ENCODE measurements around the gene SKA2. TPM values are rescaled to one million over a fixed set of nuclear protein-coding genes. Genes with fewer than 3 reads are reported as not detected.
A peak's percentile ranks its signal among the peaks of the same experiment; 100 is the strongest.

The SKA2 gene
- total RNA-seq, 1 experiment from 2014 or later: 119 TPM

GRCh38 chr17:59152925-59153324 lies 2.1 kb downstream of the SKA2 start:
- Mint-ChIP-seq H3K9me3 (ENCODE audit: unreplicated experiment) (no peaks in the 10 kb centered on the region), H3K27ac (ENCODE audit: unreplicated experiment) (no peak overlapping the region), H3K36me3 (ENCODE audit: insufficient read depth, unreplicated experiment) (no peaks in the 10 kb centered on the region), H3K4me1 (ENCODE audit: low read depth, unreplicated experiment) (peaks cover 20% of the 10 kb centered on the region), H3K4me3 (ENCODE audit: unreplicated experiment) (no peak overlapping the region), H3K27me3 (ENCODE audit: insufficient read depth, unreplicated experiment) (no peaks in the 10 kb centered on the region)
- BruUV-seq (replicated peaks): no TSS peak
- H3K9me3 ChIP-seq: no peaks in the 10 kb centered on the region
- TF ChIP-seq CTCF (IDR thresholded peaks at IDR 0.05; ENCODE audit: insufficient read depth in 1 of 2, low read depth in 1 of 2, low read length in 1 of 2, severe bottlenecking in 1 of 2, unreplicated experiment in 1 of 2): no peak
- DNase-seq: no peak
- ChIA-PET CTCF (no interaction called here), POLR2A (no interaction called here)
- intact Hi-C loops (cut with micrococcal nuclease; ENCODE audit: unreplicated experiment): no loop called here
- H3K27me3 ChIP-seq (replicated peaks; ENCODE audit: control insufficient read depth, insufficient read depth, low read length): no peaks in the 10 kb centered on the region
- peak overlapping the region; percentile 81 for H3K4me3 ChIP-seq (ENCODE audit: low read depth, low read length)
- no peaks in the 10 kb centered on the region for H3K36me3 ChIP-seq (ENCODE audit: control insufficient read depth, insufficient read depth, low read length)
- peaks cover 20% of the 10 kb centered on the region for H3K4me1 ChIP-seq

GRCh38 chr17:59151591-59151990 lies 3.4 kb downstream of the SKA2 start:
- TF ChIP-seq CTCF (IDR thresholded peaks at IDR 0.05; ENCODE audit: insufficient read depth in 1 of 2, low read depth in 1 of 2, low read length in 1 of 2, severe bottlenecking in 1 of 2, unreplicated experiment in 1 of 2): no peak
- H3K36me3 ChIP-seq (ENCODE audit: control insufficient read depth, insufficient read depth, low read length): no peaks in the 10 kb centered on the region
- no peaks in the 10 kb centered on the region for H3K9me3 Mint-ChIP-seq (ENCODE audit: unreplicated experiment)
- H3K9me3 ChIP-seq: no peaks in the 10 kb centered on the region
- no peaks in the 10 kb centered on the region for H3K27me3 ChIP-seq (replicated peaks; ENCODE audit: control insufficient read depth, insufficient read depth, low read length)
- peak overlapping the region; percentile 37 for H3K27ac Mint-ChIP-seq (ENCODE audit: unreplicated experiment)
- intact Hi-C loops (cut with micrococcal nuclease; ENCODE audit: unreplicated experiment): no loop called here
- ChIA-PET CTCF (no interaction called here), POLR2A (interaction anchor here (1.2 kb wide), 1 partner anchor 1068 kb away, joined by 4 read pairs; the partner anchor contains the start of gene DYNLL2)
- peaks cover 20% of the 10 kb centered on the region for H3K4me1 ChIP-seq
- no TSS peak for BruUV-seq (replicated peaks)
- peaks cover 7% of the 10 kb centered on the region for H3K36me3 Mint-ChIP-seq (ENCODE audit: insufficient read depth, unreplicated experiment)
- H3K4me1 Mint-ChIP-seq (ENCODE audit: low read depth, unreplicated experiment): peaks cover 20% of the 10 kb centered on the region
- DNase-seq: no peak
- no peak overlapping the region for H3K4me3 ChIP-seq (ENCODE audit: low read depth, low read length)
- H3K27me3 Mint-ChIP-seq (ENCODE audit: insufficient read depth, unreplicated experiment): no peaks in the 10 kb centered on the region
- peak overlapping the region; percentile 44 for H3K4me3 Mint-ChIP-seq (ENCODE audit: unreplicated experiment)

GRCh38 chr17:59151006-59151405 lies 4.0 kb downstream of the SKA2 start:
- Mint-ChIP-seq H3K27me3 (ENCODE audit: insufficient read depth, unreplicated experiment) (no peaks in the 10 kb centered on the region), H3K27ac (ENCODE audit: unreplicated experiment) (no peak overlapping the region), H3K36me3 (ENCODE audit: insufficient read depth, unreplicated experiment) (peaks cover 9% of the 10 kb centered on the region), H3K9me3 (ENCODE audit: unreplicated experiment) (no peaks in the 10 kb centered on the region), H3K4me1 (ENCODE audit: low read depth, unreplicated experiment) (peaks cover 20% of the 10 kb centered on the region), H3K4me3 (ENCODE audit: unreplicated experiment) (no peak overlapping the region)
- Histone ChIP-seq H3K27me3 (replicated peaks; ENCODE audit: control insufficient read depth, insufficient read depth, low read length) (no peaks in the 10 kb centered on the region), H3K4me1 (peaks cover 20% of the 10 kb centered on the region), H3K4me3 (ENCODE audit: low read depth, low read length) (no peak overlapping the region), H3K36me3 (ENCODE audit: control insufficient read depth, insufficient read depth, low read length) (no peaks in the 10 kb centered on the region), H3K9me3 (no peaks in the 10 kb centered on the region)
- no peak for DNase-seq
- no TSS peak for BruUV-seq (replicated peaks)
- TF ChIP-seq CTCF (IDR thresholded peaks at IDR 0.05; ENCODE audit: insufficient read depth in 1 of 2, low read depth in 1 of 2, low read length in 1 of 2, severe bottlenecking in 1 of 2, unreplicated experiment in 1 of 2): no peak
- CTCF ChIA-PET: no interaction called here
- POLR2A ChIA-PET: interaction anchor here (1.2 kb wide), 1 partner anchor 1068 kb away, joined by 4 read pairs; the partner anchor contains the start of gene DYNLL2
- intact Hi-C loops (cut with micrococcal nuclease; ENCODE audit: unreplicated experiment): no loop called here

Data from Caco-2 (cell line).